Activated naive CD4-positive, alpha-beta T cell treated with anti-CD3 and anti-CD28 coated beads, Interleukin-2, amount 10 ng/mL, durations not matched to agents 7 days and 5 days (primary cell): ENCODE results near the gene LCT.
"Not testable (repeated sequence)": the region's sequence is repeated elsewhere in the genome, so short reads cannot be mapped to it uniquely, and the experiment has no call there.

ENCODE experiments used
- CTCF ChIA-PET: fragments of 350-600 bp; sonication (Branson Sonifier 250); formaldehyde crosslinking; loops from one replicate; lab custom pipeline; 2021; ENCODE audit warnings: antibody characterized with exemption; lab: Charles Lee
- DNase-seq: peaks from one replicate; pipeline ENCODE4 v3.0.0-alpha.2; 2020
- H3K27ac Mint-ChIP-seq: one replicate; pipeline ENCODE4 v1.8.0; 2021; ENCODE audit warnings: mild to moderate bottlenecking, moderate library complexity, mixed read lengths
- H3K27me3 Mint-ChIP-seq: one replicate; pipeline ENCODE4 v1.8.0; 2021; ENCODE audit warnings: mild to moderate bottlenecking, mixed read lengths
- H3K36me3 Mint-ChIP-seq: one replicate; pipeline ENCODE4 v1.8.0; 2021; ENCODE audit warnings: mixed read lengths
- H3K4me1 Mint-ChIP-seq: one replicate; pipeline ENCODE4 v1.8.0; 2021; ENCODE audit warnings: mixed read lengths
- H3K4me3 Mint-ChIP-seq: one replicate; pipeline ENCODE4 v1.8.0; 2021; ENCODE audit warnings: mild to moderate bottlenecking, moderate library complexity, mixed read lengths
- H3K9me3 Mint-ChIP-seq: one replicate; pipeline ENCODE4 v1.8.0; 2021; ENCODE audit warnings: mixed read lengths

The LCT gene

GRCh38 chr2:135798762-135799161 lies 38.2 kb downstream of the LCT start:
- Mint-ChIP-seq H3K4me1 (peaks cover 10% of the 10 kb centered on the region), H3K36me3 (peaks cover 5% of the 10 kb centered on the region), H3K27me3 (peaks cover 5% of the 10 kb centered on the region), H3K9me3 (peaks cover 27% of the 10 kb centered on the region), H3K4me3 (no peak overlapping the region), H3K27ac (no peak overlapping the region)
- DNase-seq: no peak
- CTCF ChIA-PET: interaction anchor here (0.8 to 3.9 kb wide), 16 partner anchors 8 to 810 kb away, joined by 3 to 21 read pairs (median 7); partner anchors contain the start of gene MCM6

- Mint-ChIP-seq H3K36me3 (peaks cover 5% of the 10 kb centered on the region), H3K4me1 (peaks cover 10% of the 10 kb centered on the region), H3K27me3 (peaks cover 5% of the 10 kb centered on the region), H3K27ac (no peak overlapping the region), H3K4me3 (no peak overlapping the region), H3K9me3 (peaks cover 27% of the 10 kb centered on the region)
- CTCF ChIA-PET: interaction anchor here (0.6 to 3.9 kb wide), 20 partner anchors 9 to 864 kb away, joined by 3 to 21 read pairs (median 7); partner anchors contain the start of gene MCM6
- no peak for DNase-seq
Measured at GRCh38 chr2:135798275-135798705, 38.7 kb downstream of the LCT start.

- CTCF ChIA-PET: interaction anchor here (0.6 to 3.9 kb wide), 24 partner anchors 9 to 863 kb away, joined by 3 to 21 read pairs (median 6); partner anchors contain the start of gene MCM6
- Mint-ChIP-seq H3K9me3 (peaks cover 27% of the 10 kb centered on the region), H3K4me1 (peaks cover 14% of the 10 kb centered on the region), H3K27me3 (peaks cover 8% of the 10 kb centered on the region), H3K27ac (no peak overlapping the region), H3K36me3 (peaks cover 5% of the 10 kb centered on the region), H3K4me3 (no peak overlapping the region)
- peak; percentile 86 for DNase-seq
Measured at GRCh38 chr2:135797497-135798274, 39.3 kb downstream of the LCT start.

- no peak overlapping the region for H3K27ac Mint-ChIP-seq
- H3K27me3 Mint-ChIP-seq: peaks cover 8% of the 10 kb centered on the region
- peaks cover 5% of the 10 kb centered on the region for H3K36me3 Mint-ChIP-seq
- H3K4me1 Mint-ChIP-seq: peaks cover 17% of the 10 kb centered on the region
- H3K9me3 Mint-ChIP-seq: peaks cover 20% of the 10 kb centered on the region
- no peak overlapping the region for H3K4me3 Mint-ChIP-seq
- no peak for DNase-seq
- CTCF ChIA-PET: interaction anchor here (0.9 to 3.9 kb wide), 17 partner anchors 9 to 813 kb away, joined by 3 to 21 read pairs (median 8); no protein-coding TSS in a partner anchor
Measured at GRCh38 chr2:135796606-135797005, 40.4 kb downstream of the LCT start.

GRCh38 chr2:135795641-135796040 lies 41.3 kb downstream of the LCT start:
- not testable (repeated sequence) for H3K27ac Mint-ChIP-seq, H3K27me3 Mint-ChIP-seq

GRCh38 chr2:135792401-135793150 lies 44.4 kb downstream of the LCT start:
- Mint-ChIP-seq H3K36me3 (peaks cover 1% of the 10 kb centered on the region), H3K4me1 (peaks cover 17% of the 10 kb centered on the region), H3K4me3 (no peak overlapping the region), H3K27me3 (peaks cover 10% of the 10 kb centered on the region), H3K27ac (peak overlapping the region; percentile 24), H3K9me3 (no peaks in the 10 kb centered on the region)
- no peak for DNase-seq
- CTCF ChIA-PET: no interaction called here

More at GRCh38 chr2:135795641-135796040, 41.3 kb downstream of the LCT start:
- Mint-ChIP-seq H3K4me1 (peaks cover 17% of the 10 kb centered on the region), H3K9me3 (peaks cover 14% of the 10 kb centered on the region)
- H3K36me3 Mint-ChIP-seq, DNase-seq, H3K4me3 Mint-ChIP-seq: not testable (repeated sequence)
- CTCF ChIA-PET: interaction anchor here (0.6 to 2.1 kb wide), 3 partner anchors 11 to 68 kb away, joined by 3 to 8 read pairs (median 3); no protein-coding TSS in a partner anchor

- CTCF ChIA-PET: no interaction called here
- H3K27ac Mint-ChIP-seq: no peak overlapping the region
Measured at GRCh38 chr2:135791418-135792190, 45.4 kb downstream of the LCT start.

GRCh38 chr2:135790423-135790822 lies 46.6 kb downstream of the LCT start:
- H3K4me3 Mint-ChIP-seq: no peak overlapping the region
- H3K27ac Mint-ChIP-seq: no peak overlapping the region
- H3K27me3 Mint-ChIP-seq: peaks cover 10% of the 10 kb centered on the region
- H3K36me3 Mint-ChIP-seq: peaks cover 12% of the 10 kb centered on the region
- DNase-seq: no peak
- peaks cover 15% of the 10 kb centered on the region for H3K4me1 Mint-ChIP-seq
- CTCF ChIA-PET: no interaction called here
- no peaks in the 10 kb centered on the region for H3K9me3 Mint-ChIP-seq

More at GRCh38 chr2:135791418-135792190, 45.4 kb downstream of the LCT start:
- Mint-ChIP-seq H3K27me3 (peaks cover 10% of the 10 kb centered on the region), H3K36me3 (peaks cover 7% of the 10 kb centered on the region), H3K4me3 (no peak overlapping the region), H3K4me1 (peaks cover 17% of the 10 kb centered on the region), H3K9me3 (no peaks in the 10 kb centered on the region)
- no peak for DNase-seq

- Mint-ChIP-seq H3K27me3 (peaks cover 3% of the 10 kb centered on the region), H3K4me1 (no peaks in the 10 kb centered on the region), H3K9me3 (no peaks in the 10 kb centered on the region), H3K27ac (no peak overlapping the region), H3K4me3 (no peak overlapping the region), H3K36me3 (peaks cover 41% of the 10 kb centered on the region)
- DNase-seq: no peak
- CTCF ChIA-PET: interaction anchor here (1.2 to 2.1 kb wide), 2 partner anchors 10 to 11 kb away, joined by 3 to 6 read pairs; no protein-coding TSS in a partner anchor
Measured at GRCh38 chr2:135786823-135787222, 50.2 kb downstream of the LCT start.

GRCh38 chr2:135785032-135785431 lies 52.0 kb downstream of the LCT start:
- CTCF ChIA-PET: interaction anchor here (0.8 to 2.8 kb wide), 4 partner anchors 10 to 835 kb away, joined by 3 to 11 read pairs (median 6); no protein-coding TSS in a partner anchor
- H3K9me3 Mint-ChIP-seq: no peaks in the 10 kb centered on the region
- H3K4me1 Mint-ChIP-seq: no peaks in the 10 kb centered on the region
- H3K4me3 Mint-ChIP-seq: no peak overlapping the region
- DNase-seq: no peak
- H3K36me3 Mint-ChIP-seq: peaks cover 54% of the 10 kb centered on the region
- no peaks in the 10 kb centered on the region for H3K27me3 Mint-ChIP-seq
- H3K27ac Mint-ChIP-seq: no peak overlapping the region

GRCh38 chr2:135783439-135783838 lies 53.5 kb downstream of the LCT start:
- no peak overlapping the region for H3K27ac Mint-ChIP-seq

GRCh38 chr2:135782231-135782630 lies 54.8 kb downstream of the LCT start:
- CTCF ChIA-PET: interaction anchor here (1.2 to 2.3 kb wide), 2 partner anchors 15 to 20 kb away, joined by 3 to 8 read pairs; no protein-coding TSS in a partner anchor
- Mint-ChIP-seq H3K27ac (no peak overlapping the region), H3K4me1 (no peaks in the 10 kb centered on the region), H3K4me3 (no peak overlapping the region), H3K36me3 (peaks cover 66% of the 10 kb centered on the region), H3K27me3 (no peaks in the 10 kb centered on the region), H3K9me3 (no peaks in the 10 kb centered on the region)
- no peak for DNase-seq

More at GRCh38 chr2:135783439-135783838, 53.5 kb downstream of the LCT start:
- peaks cover 63% of the 10 kb centered on the region for H3K36me3 Mint-ChIP-seq
- no peaks in the 10 kb centered on the region for H3K4me1 Mint-ChIP-seq
- H3K27me3 Mint-ChIP-seq: no peaks in the 10 kb centered on the region
- no peaks in the 10 kb centered on the region for H3K9me3 Mint-ChIP-seq
- no peak for DNase-seq
- CTCF ChIA-PET: interaction anchor here (0.7 to 2.8 kb wide), 2 partner anchors 14 to 20 kb away, joined by 3 to 11 read pairs; no protein-coding TSS in a partner anchor
- H3K4me3 Mint-ChIP-seq: no peak overlapping the region

GRCh38 chr2:135776367-135776766 lies 60.6 kb downstream of the LCT start:
- CTCF ChIA-PET: no interaction called here
- Mint-ChIP-seq H3K9me3 (no peaks in the 10 kb centered on the region), H3K27ac (no peak overlapping the region), H3K27me3 (no peaks in the 10 kb centered on the region), H3K4me1 (no peaks in the 10 kb centered on the region), H3K36me3 (peaks cover 60% of the 10 kb centered on the region), H3K4me3 (no peak overlapping the region)
- DNase-seq: no peak
